ENCODE data around the gene SHC4. TPM values are rescaled to one million over a fixed set of nuclear protein-coding genes. Genes with fewer than 3 reads are reported as not detected.

The SHC4 gene
- polyA plus RNA-seq, 3 donors, result 0.09 TPM; not detected in 2

- Mint-ChIP-seq H3K9me3 (no peaks in the 10 kb centered on the region), H3K36me3 (no peaks in the 10 kb centered on the region), H3K4me3 (no peak overlapping the region), H3K27me3 (ENCODE audit: low read depth in 3 of 3) (peaks cover 0 to 3% (median 0%) of the 10 kb centered on the region in 3 donors), H3K27ac (no peak overlapping the region), H3K4me1 (peaks cover 15% of the 10 kb centered on the region)
- Histone ChIP-seq H2AFZ (ENCODE audit: insufficient read depth, low read depth, low read length, poor library complexity, severe bottlenecking) (peak overlapping the region; percentile 55), H4K20me1 (ENCODE audit: insufficient read depth, low read length) (no peaks in the 10 kb centered on the region), H3K4me3 (replicated peaks in 1 of 3; ENCODE audit: low read depth in 2 of 3, low read length in 3 of 3) (no peak overlapping the region), H3K9ac (ENCODE audit: insufficient read depth, low read length, poor library complexity, severe bottlenecking) (no peak overlapping the region), H3K79me2 (ENCODE audit: insufficient read depth, low read length) (no peaks in the 10 kb centered on the region), H3K4me1 (ENCODE audit: control insufficient read depth in 1 of 2, insufficient read depth in 2 of 2, low read length in 2 of 2) (peaks cover 0 to 9% of the 10 kb centered on the region in 2 donors), H3K27me3 (ENCODE audit: control insufficient read depth in 2 of 2, insufficient read depth in 2 of 2, low read length in 2 of 2) (no peaks in the 10 kb centered on the region), H3K4me2 (replicated peaks; ENCODE audit: extremely low read depth, low read length, poor library complexity, severe bottlenecking) (no peak overlapping the region), H3K27ac (ENCODE audit: low read depth in 1 of 2, low read length in 2 of 2) (no peak overlapping the region), H3K36me3 (replicated peaks in 1 of 2; ENCODE audit: control insufficient read depth in 1 of 2, insufficient read depth in 2 of 2, low read length in 2 of 2) (no peaks in the 10 kb centered on the region), H3K9me3 (replicated peaks in 1 of 2; ENCODE audit: control insufficient read depth in 1 of 2, insufficient read depth in 1 of 2, low read length in 2 of 2) (no peaks in the 10 kb centered on the region)
- intact Hi-C loops (cut with micrococcal nuclease), result no loop called here
- no peak for DNase-seq
- WGBS (ENCODE audit: insufficient coverage), result no CpG with 5 or more reads among the region's 2 CpGs
- no peak for TF ChIP-seq CTCF (IDR thresholded peaks at IDR 0.05)
These were observed 105.3 kb downstream of the SHC4 start for GRCh38 chr15:48858401-48858800.

GRCh38 chr15:48856942-48857341, 106.8 kb downstream of the SHC4 start:
- Histone ChIP-seq H3K9me3 (replicated peaks in 1 of 2; ENCODE audit: control insufficient read depth in 1 of 2, insufficient read depth in 1 of 2, low read length in 2 of 2) (no peaks in the 10 kb centered on the region), H3K4me1 (ENCODE audit: control insufficient read depth in 1 of 2, insufficient read depth in 2 of 2, low read length in 2 of 2) (no peaks in the 10 kb centered on the region), H3K79me2 (ENCODE audit: insufficient read depth, low read length) (no peaks in the 10 kb centered on the region), H3K36me3 (replicated peaks in 1 of 2; ENCODE audit: control insufficient read depth in 1 of 2, insufficient read depth in 2 of 2, low read length in 2 of 2) (no peaks in the 10 kb centered on the region), H3K27ac (ENCODE audit: low read depth in 1 of 2, low read length in 2 of 2) (no peak overlapping the region), H3K4me3 (replicated peaks in 1 of 3; ENCODE audit: low read depth in 2 of 3, low read length in 3 of 3) (no peak overlapping the region), H3K9ac (ENCODE audit: insufficient read depth, low read length, poor library complexity, severe bottlenecking) (no peak overlapping the region), H4K20me1 (ENCODE audit: insufficient read depth, low read length) (no peaks in the 10 kb centered on the region), H2AFZ (ENCODE audit: insufficient read depth, low read depth, low read length, poor library complexity, severe bottlenecking) (peak overlapping the region; percentile 29), H3K27me3 (ENCODE audit: control insufficient read depth in 2 of 2, insufficient read depth in 2 of 2, low read length in 2 of 2) (no peaks in the 10 kb centered on the region), H3K4me2 (replicated peaks; ENCODE audit: extremely low read depth, low read length, poor library complexity, severe bottlenecking) (no peak overlapping the region)
- intact Hi-C loops (cut with micrococcal nuclease), result no loop called here
- no peak for DNase-seq
- H3K36me3 Mint-ChIP-seq, result no peaks in the 10 kb centered on the region
- no peak for TF ChIP-seq CTCF (IDR thresholded peaks at IDR 0.05)
- peaks cover 0 to 3% (median 0%) of the 10 kb centered on the region in 3 donors for H3K27me3 Mint-ChIP-seq (ENCODE audit: low read depth in 3 of 3)
- 100% methylated on average over 1 of the region's 2 CpGs for WGBS (ENCODE audit: insufficient coverage)
- no peak overlapping the region for H3K4me3 Mint-ChIP-seq
- peaks cover 7% of the 10 kb centered on the region for H3K4me1 Mint-ChIP-seq
- H3K27ac Mint-ChIP-seq, result no peak overlapping the region
- peaks cover 0 to 1% (median 0%) of the 10 kb centered on the region in 7 donors for H3K9me3 Mint-ChIP-seq

Measured in CD14-positive monocyte (primary cell).